ENCODE data around the gene SERPINA7. TPM values are rescaled to one million over a fixed set of nuclear protein-coding genes. Genes with fewer than 3 reads are reported as not detected.
"Not testable (repeated sequence)": the region's sequence is repeated elsewhere in the genome, so short reads cannot be mapped to it uniquely, and the experiment has no call there.

The SERPINA7 gene
- total RNA-seq, 2 donors from 2014 or later: not detected

- H3K27ac ChIP-seq: no peak overlapping the region
- no peaks in the 10 kb centered on the region for H3K27me3 ChIP-seq
- H3K4me3 ChIP-seq: no peak overlapping the region
- H3K36me3 ChIP-seq: no peaks in the 10 kb centered on the region
- no peak for DNase-seq (ENCODE audit: low spot score)
- no peak for TF ChIP-seq CTCF (IDR thresholded peaks at IDR 0.05)
- H3K4me1 ChIP-seq: no peaks in the 10 kb centered on the region
- peaks cover 0 to 27% of the 10 kb centered on the region in 2 donors for H3K9me3 ChIP-seq
Measured at GRCh38 chrX:106014119-106014775, 24.3 kb downstream of the SERPINA7 start.

GRCh38 chrX:106009145-106009544 lies 29.4 kb downstream of the SERPINA7 start:
- Histone ChIP-seq H3K27ac (no peak overlapping the region), H3K4me3 (no peak overlapping the region), H3K36me3 (no peaks in the 10 kb centered on the region), H3K4me1 (no peaks in the 10 kb centered on the region), H3K27me3 (no peaks in the 10 kb centered on the region), H3K9me3 (peaks cover 0 to 27% of the 10 kb centered on the region in 2 donors)
- no peak for TF ChIP-seq CTCF (IDR thresholded peaks at IDR 0.05)
- DNase-seq (ENCODE audit: low spot score): no peak

GRCh38 chrX:106007815-106008214 lies 30.7 kb downstream of the SERPINA7 start:
- no peaks in the 10 kb centered on the region for H3K4me1 ChIP-seq
- H3K27ac ChIP-seq: no peak overlapping the region
- H3K4me3 ChIP-seq: no peak overlapping the region
- no peaks in the 10 kb centered on the region for H3K36me3 ChIP-seq
- peaks cover 0 to 25% of the 10 kb centered on the region in 2 donors for H3K9me3 ChIP-seq
- DNase-seq (ENCODE audit: low spot score): no peak
- H3K27me3 ChIP-seq: no peaks in the 10 kb centered on the region
- TF ChIP-seq CTCF (IDR thresholded peaks at IDR 0.05): no peak

GRCh38 chrX:106005684-106006083 lies 32.8 kb downstream of the SERPINA7 start:
- Histone ChIP-seq H3K9me3 (peaks cover 0 to 6% of the 10 kb centered on the region in 2 donors), H3K36me3 (no peaks in the 10 kb centered on the region), H3K4me1 (no peaks in the 10 kb centered on the region), H3K27ac (no peak overlapping the region), H3K27me3 (no peaks in the 10 kb centered on the region), H3K4me3 (no peak overlapping the region)
- TF ChIP-seq CTCF (IDR thresholded peaks at IDR 0.05): no peak
- no peak for DNase-seq (ENCODE audit: low spot score)

GRCh38 chrX:106000609-106001008 lies 37.9 kb downstream of the SERPINA7 start:
- H3K4me3 ChIP-seq; H3K9me3 ChIP-seq; H3K27ac ChIP-seq; H3K4me1 ChIP-seq; H3K27me3 ChIP-seq; DNase-seq (ENCODE audit: low spot score); H3K36me3 ChIP-seq: not testable (repeated sequence)

GRCh38 chrX:106000203-106000602 lies 38.3 kb downstream of the SERPINA7 start:
- DNase-seq (ENCODE audit: low spot score): no peak
- H3K36me3 ChIP-seq: no peaks in the 10 kb centered on the region
- no peaks in the 10 kb centered on the region for H3K9me3 ChIP-seq
- no peak overlapping the region for H3K4me3 ChIP-seq
- H3K4me1 ChIP-seq: no peaks in the 10 kb centered on the region
- H3K27me3 ChIP-seq: no peaks in the 10 kb centered on the region
- no peak for TF ChIP-seq CTCF (IDR thresholded peaks at IDR 0.05)
- no peak overlapping the region for H3K27ac ChIP-seq

Measured in right atrium auricular region (tissue), 2 donors.